Posterior vena cava (tissue), 2 donors: ENCODE measurements around the gene GOT2. TPM values are rescaled to one million over a fixed set of nuclear protein-coding genes. Genes with fewer than 3 reads are reported as not detected.
"Not testable (repeated sequence)": the region's sequence is repeated elsewhere in the genome, so short reads cannot be mapped to it uniquely, and the experiment has no call there.

Experiments used
- DNase-seq: peaks from one replicate; pipeline ENCODE4 v3.0.0-alpha.2; 2020; ENCODE audit warnings: low spot score
- intact Hi-C, 2 donors: fragments of 100-400 bp; cut with DNase I; formaldehyde crosslinking; loops; one replicate each; pipeline versions ENCODE4 v1.14.1 to v1.14.2; 2022 to 2023
- total RNA-seq, 2 donors: library from RNA; stranded (reverse); fragmentation: NEBNext Ultra II Directional; extraction: Animal tissue kit (Norgen Biotek cat#: 25700); gene quantifications; one replicate each; pipeline ENCODE4 v1.2.1, GENCODE V29; 2021
- donor health status: DM: yes; HTN: yes; CAD: no.
- donor health status: DM: yes; HTN: yes; CAD: no.

Gene GOT2
- total RNA-seq, 2 donors from 2014 or later, result 37.6 to 55.5 TPM

DNA sequence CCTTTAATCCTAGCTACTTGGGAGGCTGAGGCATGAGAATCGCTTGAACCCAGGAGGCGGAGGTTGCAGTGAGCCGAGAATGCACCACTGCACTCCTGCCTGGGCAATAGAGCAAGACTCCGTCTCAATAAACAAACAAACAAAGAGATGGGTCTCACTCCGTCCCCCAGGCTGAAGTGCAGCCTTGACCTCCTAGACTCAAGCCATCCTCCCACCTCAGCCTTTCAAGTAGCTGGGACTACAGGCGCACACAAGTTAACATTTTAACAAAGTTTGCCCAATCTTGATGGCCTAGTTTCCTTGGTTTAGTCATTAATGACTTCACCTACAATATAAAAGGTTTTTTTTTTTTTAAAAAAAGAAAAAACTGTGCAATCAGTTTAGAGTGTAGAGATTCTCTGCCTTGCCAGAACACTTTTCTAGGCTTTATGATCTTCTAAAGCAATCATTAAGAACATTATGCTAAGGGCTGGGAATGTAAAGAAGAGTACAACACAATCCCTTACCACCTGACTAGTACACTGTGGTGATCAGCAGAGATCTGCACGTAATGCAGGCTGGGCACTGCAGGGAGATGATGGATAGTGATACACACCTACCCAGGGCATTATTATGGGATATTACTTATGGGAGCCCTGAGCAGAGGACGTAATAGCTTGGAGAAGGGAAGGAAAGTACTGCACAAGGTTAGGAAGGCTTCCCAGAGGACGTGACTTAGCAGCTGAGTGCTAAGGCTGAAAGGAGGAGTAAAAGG is 6.9 kb downstream of the GOT2 start:
- no peak for DNase-seq
- intact Hi-C loops, result no loop called here

DNA sequence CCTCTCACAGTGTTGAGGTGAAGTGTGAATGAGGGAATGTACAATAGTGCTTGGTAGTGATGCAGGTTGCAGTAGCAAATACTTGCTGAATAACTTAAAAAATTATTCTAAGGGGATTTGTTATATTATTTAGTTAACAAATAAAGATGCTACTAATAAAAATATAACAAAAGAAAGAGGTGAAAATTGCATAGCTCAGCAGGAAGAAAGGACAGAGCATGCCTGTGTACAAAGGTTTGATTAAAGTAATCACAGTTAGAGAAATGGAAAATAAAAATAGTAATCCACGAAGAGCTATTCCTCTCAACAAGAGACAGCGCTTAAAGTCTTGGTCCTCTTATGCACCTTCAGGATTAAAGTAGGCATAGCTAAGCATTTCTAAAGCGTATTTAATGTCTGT is 11.0 kb downstream of the GOT2 start:
- DNase-seq, result no peak
- intact Hi-C loops, result no loop called here

DNA sequence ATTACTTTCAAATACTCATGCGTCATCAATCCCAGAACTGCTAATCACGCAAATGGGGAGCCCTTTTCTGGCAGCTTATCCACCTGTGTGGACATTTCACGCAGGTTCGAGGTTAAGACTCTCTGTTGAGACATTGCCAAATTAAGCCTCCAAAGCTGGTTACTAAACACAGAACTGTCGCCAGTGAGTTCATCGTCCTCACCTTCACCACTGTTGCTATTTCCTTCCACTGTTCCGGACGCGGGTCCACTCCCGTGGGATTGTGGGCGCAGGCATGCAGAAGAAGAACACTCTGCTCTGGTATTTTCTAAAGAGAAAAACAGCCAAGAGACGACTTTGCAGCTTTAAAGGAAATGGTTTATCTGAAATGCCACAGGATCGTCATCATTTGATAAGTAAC is 16.1 kb downstream of the GOT2 start:
- no peak for DNase-seq
- intact Hi-C loops, result no loop called here

DNA sequence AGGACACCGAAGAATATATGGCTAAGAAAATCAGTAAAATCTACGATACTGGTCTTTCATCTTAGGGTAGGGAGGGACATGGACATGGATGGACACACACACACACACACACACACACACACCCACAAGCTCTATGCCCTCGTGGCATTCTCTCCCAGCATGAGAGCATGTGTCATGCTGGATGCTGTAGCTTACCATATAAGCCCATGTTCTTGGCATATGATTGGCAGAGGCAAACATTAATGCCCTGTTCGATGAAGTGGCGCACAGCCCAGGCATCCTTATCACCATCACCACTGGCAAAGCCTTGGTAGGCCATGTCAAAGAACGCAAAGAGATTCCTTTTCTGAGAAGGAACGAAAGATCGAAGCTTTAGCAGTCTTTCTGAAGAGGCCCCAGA is 17.6 kb downstream of the GOT2 start:
- DNase-seq, result no peak
- intact Hi-C loops, result no loop called here

DNA sequence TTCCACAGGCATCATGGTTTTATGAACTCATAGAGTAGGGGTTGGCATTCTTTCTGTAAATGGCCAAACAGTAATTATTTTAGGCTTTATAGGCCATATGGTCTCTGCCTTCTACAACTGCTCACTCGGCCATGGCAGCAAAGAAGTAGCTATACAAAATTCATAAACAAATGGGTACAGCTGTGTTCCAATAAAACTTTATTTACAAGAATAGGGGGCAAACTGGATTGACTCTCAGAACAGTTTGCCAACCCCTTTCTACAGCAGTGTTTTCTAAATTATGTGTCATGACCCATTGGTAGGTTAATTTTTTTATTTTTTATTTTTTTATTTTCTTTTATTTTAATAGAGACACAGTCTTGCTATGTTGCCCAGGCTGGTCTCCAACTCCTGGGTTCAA is 20.4 kb downstream of the GOT2 start:
- intact Hi-C loops, result no loop called here
- no peak for DNase-seq

DNA sequence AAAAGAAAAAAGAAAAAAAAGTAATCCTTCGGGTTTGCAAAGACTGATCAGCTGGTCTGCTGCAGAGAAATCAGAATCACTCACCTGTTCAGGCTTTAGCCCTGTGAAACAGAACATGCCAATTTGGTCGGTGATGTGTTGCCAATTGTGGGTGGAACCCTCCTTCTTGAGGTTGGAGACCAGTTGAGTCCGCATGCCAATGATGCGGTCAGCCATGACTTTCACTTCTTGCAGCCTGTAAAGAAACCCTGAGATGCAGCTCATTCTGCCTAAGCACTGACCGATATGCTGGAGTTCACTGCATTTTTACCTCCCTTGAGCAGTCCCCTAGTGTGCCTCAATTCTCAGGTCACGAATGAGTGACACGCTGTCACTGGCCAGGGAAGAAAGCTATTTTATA is 24.8 kb downstream of the GOT2 start:
- intact Hi-C loops, result no loop called here
- DNase-seq, result no peak

DNA sequence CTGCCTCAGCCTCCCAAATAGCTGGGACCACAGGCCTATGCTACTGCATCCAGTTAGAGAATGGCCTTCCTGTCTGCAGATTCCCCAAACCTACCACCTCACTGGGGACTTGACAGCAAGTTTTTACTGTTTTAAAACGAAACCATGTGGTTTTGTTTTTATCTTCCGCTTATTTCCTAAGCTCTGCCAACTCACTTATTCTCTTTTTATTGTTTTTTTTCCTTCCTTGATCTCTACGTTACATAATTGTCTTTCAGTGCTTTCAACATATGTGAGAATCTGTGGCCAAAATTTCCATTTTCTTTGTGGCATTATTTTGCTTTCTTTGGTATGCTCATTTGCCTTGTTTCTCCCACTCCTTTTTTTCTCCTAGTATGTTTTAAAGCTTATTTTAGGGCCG is 35.0 kb downstream of the GOT2 start:
- no peak for DNase-seq
- intact Hi-C loops, result no loop called here

DNA sequence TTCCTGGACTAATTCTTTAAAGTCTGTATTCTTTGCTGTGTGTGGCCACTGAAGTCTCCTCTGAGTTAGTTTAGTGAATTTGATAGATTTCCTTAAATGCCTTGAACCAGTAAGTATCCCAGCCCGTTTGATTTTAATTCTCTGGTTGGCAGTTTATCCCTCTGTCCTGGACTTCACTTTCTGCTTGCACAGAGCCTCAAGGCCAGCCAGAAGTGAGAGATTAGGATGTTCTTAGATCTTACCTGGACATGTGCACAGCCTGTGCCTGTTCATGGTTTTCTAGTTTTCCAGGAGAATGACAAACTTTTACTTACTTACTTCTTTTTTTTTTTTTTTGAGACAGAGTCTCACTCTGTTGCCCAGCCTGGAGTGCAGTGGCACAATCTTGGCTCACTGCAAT is 38.7 kb downstream of the GOT2 start:
- intact Hi-C loops, result no loop called here
- DNase-seq, result no peak

DNA sequence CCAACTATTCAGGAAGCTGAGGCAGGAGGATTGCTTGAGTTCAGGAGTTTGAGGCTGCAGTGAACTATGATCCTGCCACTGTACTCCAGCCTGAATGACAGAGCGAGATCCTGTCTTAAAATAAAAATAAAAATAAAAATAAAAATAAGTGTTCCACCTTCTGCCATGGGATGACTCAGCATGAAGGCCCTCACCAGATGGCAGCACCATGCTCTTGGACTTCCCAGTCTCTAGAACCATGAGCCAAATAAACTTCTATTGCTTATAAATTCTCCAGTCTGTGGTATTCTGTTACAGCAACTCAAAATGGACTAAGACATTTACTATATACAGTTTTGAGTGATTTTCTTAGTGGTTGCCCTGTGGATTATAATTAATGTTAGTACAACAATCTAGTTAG is 41.7 kb downstream of the GOT2 start:
- DNase-seq, result no peak
- intact Hi-C loops, result no loop called here

DNA sequence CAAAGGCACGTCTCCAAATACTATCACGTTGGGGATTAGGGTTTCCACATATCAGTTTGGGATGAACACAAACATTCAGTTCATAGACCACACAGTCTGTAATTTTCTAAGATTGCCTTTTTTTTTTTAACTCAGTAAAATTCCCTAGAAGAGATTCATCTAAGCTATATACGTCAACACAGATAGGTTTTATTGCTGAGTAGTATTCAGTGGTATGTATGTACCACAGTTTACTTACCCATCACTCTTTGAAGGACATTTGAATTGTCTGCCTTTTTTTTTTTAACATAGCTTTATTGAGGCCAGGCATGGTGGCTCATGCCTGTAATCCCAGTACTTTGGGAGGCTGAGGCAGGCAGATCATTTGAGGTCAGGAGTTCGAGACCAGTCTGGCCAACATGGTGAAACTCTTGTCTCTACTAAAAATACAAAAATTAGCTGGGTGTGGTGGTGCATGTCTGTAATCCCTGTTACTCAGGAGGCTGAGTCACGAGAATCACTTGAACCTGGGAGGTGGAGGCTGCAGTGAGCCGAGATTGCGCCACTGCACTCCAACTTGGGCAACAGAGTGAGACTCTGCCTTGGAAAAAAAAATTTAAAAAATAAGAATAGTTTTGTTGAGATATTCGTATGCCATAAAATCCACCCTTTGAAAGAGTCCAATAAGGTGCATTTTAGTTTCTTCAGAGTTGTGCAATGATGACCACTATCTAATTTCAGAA is 47.0 kb downstream of the GOT2 start:
- intact Hi-C loops, result not testable (repeated sequence)
- DNase-seq, result peak; percentile 44

DNA sequence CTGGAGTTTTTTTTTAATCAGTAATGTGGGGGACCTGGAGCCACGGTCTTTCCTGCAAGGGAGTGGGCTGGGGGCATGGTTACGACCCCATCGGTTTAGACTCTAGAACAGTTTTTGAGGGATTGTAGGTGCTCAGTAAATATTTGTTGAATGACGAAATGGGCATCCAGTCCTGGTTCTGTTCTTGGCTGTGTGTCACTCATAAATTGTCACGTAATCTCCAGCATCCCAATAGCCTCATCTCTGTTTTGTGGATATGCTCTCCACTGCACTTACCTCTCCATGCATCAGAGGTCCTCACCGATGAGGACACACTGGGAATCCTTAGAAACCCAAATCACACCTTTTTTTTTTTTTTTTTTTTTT is 49.0 kb downstream of the GOT2 start:
- intact Hi-C loops, result no loop called here
- DNase-seq, result no peak

DNA sequence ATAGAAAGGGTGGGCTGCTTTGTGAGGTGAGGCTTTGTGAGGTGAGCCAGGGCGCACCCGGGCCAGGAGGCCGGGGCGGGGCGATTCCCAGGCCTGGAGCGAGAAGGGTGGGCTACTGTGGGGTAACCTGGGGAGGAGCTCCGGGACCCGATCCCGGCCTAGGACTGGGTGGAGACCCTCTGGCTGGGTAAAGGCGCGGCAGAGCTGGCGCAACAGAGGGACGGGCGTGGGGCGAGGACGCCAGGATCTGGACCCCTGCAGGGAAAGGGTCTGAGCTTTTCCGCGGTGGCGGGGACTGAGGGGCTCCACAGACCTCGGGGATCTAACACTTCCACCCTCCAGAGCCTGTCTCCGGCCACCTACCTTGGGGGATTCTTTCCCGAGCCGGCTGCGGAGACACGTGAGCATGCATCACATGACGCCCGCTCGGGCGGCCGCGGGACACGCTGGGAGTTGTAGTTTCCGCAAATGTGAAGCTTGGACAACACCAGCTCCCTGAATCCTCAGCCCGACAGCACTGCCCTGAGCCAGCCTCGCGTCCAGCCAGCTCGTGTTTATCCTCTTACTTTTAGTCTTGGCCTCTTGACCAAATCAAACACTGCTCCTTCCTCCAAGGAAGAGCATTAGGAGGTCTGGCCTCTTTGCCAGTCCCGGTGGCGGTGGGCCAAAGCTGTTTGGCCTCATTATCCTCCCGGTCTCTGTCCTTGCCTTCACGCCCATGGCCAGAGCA is 49.6 kb downstream of the GOT2 start, which contains the start of gene SLC38A7:
TSS of gene SLC38A7 (minus strand) at position 417 of the 730 bp plus-strand sequence. CDS start 4,644 bp downstream, outside the sequence.
- intact Hi-C loops, result no loop called here
- peak; percentile 96 for DNase-seq

DNA sequence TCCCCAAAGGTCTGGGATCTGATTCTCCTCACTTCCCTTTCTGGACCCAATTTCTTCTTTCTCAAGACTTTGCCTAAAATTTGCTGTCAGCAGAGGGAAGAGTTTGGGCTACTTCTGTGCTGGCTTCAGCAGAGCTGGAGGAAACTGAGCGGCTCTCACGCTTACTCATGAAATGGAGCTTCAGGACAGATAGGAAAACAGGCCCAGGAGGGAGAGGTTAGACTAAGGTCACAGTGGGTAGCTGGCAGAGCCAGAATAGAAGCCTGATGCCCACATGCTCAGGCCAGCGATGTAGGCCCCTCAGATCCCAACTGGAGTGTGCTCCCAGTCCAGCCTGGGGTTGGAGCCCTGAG is 50.1 kb downstream of the GOT2 start:
- no peak for DNase-seq
- intact Hi-C loops, result no loop called here

DNA sequence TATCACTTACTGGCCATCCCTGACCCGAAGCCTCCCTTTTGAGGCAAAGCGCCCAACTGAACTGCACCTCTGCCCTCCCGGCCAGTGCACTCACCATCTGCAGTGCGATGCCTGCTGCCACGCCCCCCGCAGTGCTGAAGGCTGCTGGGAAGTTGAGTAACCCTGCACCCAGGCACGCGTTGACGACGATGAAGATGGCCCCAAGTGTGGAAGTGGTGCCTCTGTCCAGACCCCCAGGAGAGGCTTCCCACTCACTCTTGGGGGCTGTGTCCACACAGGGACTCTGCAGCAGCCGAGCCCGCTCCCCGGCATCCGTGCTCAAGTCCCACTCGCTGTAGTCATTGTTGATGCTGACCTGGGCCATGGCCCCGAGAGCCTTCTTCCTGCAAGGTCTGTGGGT is 54.4 kb downstream of the GOT2 start:
- DNase-seq, result peak; percentile 62
- intact Hi-C loops, result no loop called here

DNA sequence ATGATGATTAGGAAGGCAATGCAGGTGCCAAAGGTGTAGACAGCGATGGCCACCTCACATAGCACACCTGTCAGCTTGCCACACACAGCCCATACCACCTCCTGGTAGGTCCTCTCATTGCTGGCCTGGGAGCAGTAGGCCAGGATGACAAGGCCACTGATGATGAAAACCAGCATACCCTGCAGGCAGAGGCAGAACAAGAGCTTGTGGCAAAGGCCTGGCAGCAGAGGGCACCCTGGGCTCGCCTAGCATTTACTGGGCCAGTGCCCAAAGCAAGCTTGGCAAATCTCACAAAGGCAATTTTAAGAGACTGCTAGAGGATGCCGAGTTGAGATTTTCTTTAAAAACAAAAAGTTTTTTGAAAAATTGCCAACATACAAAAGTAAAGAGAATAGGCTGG is 55.4 kb downstream of the GOT2 start:
- intact Hi-C loops, result no loop called here
- DNase-seq, result peak; percentile 18

DNA sequence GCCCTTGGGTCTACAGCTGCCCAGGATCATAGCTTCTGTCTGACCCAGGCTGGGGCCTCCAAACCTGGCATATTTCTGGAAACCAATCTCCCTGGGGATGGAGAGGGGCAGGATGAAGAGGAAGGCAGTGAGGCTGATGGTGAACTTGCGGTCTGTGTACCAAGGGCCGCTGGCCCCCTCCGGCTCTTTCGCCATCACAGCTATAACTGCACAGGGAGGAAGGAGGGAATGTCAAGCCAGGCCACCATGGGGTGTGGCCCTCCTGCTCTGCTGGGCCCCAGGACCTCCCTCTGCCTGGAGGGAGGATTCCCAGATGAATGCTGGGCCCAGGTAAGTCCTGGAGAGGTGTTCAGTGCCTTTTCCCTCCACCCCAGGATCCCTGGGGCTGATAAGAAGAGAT is 55.8 kb downstream of the GOT2 start:
- intact Hi-C loops, result no loop called here
- DNase-seq, result no peak

DNA sequence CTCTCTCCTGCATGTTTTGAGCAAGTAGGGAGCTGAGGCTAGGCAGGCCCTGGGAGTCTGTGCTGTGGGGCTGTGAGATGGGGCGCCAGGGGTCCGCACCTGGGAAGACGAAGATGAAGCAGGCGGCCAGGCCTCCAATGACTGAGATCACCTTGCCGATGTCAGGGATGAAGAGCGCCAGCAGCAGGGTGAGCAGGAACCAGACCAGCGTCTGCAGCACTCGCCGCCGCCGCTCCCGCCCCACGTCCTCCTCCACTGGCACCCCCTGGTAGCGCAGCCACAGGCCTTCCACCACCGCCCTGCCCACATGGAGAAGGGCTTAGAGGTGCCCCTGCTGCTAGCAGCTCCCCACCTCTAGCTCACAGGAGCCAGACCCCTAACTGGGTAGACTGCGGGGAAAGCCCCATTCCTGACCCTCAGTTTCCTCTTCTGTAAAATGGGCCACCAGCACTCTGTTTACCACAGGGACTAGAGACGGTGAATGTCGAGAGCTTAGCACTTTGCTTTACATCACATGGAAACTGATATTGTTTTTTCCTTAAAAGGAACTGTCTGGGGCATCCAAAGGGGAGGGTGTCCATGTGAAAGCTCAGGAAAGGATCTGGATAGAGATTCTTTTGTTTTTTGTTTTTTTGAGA is 63.1 kb downstream of the GOT2 start:
- intact Hi-C loops, result no loop called here
- no peak for DNase-seq

DNA sequence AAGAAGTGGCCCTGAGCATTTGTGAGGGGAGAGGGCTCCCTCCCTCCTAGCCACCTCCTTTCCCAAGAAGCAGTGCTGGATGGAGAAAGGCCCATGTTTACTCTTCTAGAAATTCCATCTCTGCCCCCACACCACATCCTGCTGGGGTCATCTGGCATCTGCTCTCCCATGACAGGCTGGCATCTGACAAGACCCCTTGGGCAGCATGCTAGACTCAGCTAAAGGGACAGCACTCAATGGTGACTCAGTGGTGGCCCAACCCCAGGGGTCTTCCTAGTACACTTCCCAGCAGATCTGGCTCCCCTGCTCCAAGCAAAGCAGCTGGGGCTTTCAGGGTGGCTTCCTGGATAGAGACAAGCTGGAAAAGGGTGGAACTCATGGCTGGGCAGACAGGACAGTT is 63.9 kb downstream of the GOT2 start:
- no peak for DNase-seq
- intact Hi-C loops, result no loop called here

DNA sequence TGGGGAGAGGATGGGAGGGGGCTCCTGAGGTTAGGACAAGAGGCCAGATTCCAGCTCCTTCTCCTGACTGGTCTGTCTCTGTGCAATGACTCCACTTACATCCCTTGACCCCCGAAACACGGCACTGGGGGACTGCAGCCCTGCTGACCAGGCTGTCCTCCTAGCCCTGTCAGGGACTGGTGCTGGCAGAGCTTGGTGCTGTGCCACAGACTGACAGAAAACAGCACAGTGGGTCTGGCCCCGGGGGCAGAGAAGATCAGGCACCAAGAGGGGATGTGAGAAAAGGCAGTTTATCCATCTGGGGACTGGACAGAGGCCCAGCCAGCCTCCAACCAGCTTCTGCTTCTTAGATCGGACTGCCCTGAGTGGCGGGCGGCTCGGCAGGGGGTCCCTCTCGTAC is 68.9 kb downstream of the GOT2 start:
- DNase-seq, result no peak
- intact Hi-C loops, result loop anchor here in 1 of 2 donors (5.0 kb wide), 1 partner anchor 982 kb away; no protein-coding TSS in a partner anchor

DNA sequence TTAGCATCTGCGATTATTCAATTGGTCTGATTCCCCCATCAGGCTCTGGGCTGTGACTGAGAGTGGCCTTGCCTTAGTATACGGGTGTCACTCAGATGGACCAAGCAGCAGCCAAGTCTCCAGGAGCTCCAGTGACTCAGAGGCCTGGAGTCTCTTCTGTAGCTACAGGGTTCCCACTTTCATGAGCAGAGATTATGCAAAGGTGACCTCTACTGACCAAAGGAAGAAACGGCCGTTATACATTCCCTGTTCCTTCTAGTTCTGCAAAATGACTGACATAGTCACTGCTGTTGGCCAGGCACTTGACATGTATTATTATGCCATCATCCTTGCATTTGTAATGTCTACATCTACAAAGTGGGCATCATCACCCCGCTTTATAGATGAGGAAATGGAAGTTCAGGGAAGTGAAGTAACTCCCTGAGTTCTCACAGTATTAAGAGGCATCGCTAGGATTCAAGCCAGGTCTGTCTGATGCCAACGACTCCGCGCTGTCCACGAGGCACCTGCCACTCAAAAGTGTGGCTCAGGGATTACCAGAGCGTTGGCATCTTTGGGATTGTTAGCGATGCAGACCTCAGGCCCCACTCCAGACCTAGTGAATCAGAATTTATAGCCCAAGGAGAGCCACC is 72.8 kb downstream of the GOT2 start:
- intact Hi-C loops, result no loop called here
- DNase-seq, result no peak
